DOHH2 (cell line): ENCODE data around the gene IL20.

Experiments
- H3F3A ChIP-seq: fragments of 200-600 bp; sonication (generic), shearing (Covaris generic); 2 replicates; pipeline ENCODE4 v1.6.0; 2016; ENCODE audit warnings: antibody characterized with exemption, mild to moderate bottlenecking; ENCODE audit not compliant: control insufficient read depth, insufficient read depth
- H3K27ac ChIP-seq: fragments of 200-600 bp; sonication (generic); 2 replicates; pipeline ENCODE4 v1.5.1; 2014; ENCODE audit warnings: low read depth, mild to moderate bottlenecking, low read length, moderate library complexity
- H3K27me3 ChIP-seq: fragments of 200-600 bp; sonication (generic); 2 replicates; pipeline ENCODE4 v1.6.1; 2014; ENCODE audit warnings: mild to moderate bottlenecking, low read length, mixed read lengths; ENCODE audit not compliant: control insufficient read depth
- H3K36me3 ChIP-seq: fragments of 200-600 bp; sonication (generic); 2 replicates; pipeline ENCODE4 v1.6.1; 2014; ENCODE audit warnings: mild to moderate bottlenecking, low read length, moderate library complexity, mixed read lengths; ENCODE audit not compliant: control insufficient read depth
- H3K4me1 ChIP-seq: fragments of 200-600 bp; sonication (generic); 2 replicates; pipeline ENCODE4 v1.6.1; 2014; ENCODE audit warnings: mild to moderate bottlenecking, low read length, mixed read lengths; ENCODE audit not compliant: control insufficient read depth
- H3K4me2 ChIP-seq: fragments of 200-600 bp; sonication (generic); 2 replicates; pipeline ENCODE4 v1.6.0; 2014; ENCODE audit warnings: mild to moderate bottlenecking, low read length, moderate library complexity
- H3K4me3 ChIP-seq: fragments of 200-600 bp; sonication (generic); 2 replicates; pipeline ENCODE4 v1.5.1; 2014; ENCODE audit warnings: mild to moderate bottlenecking, low read length, mixed read lengths
- H3K79me2 ChIP-seq: fragments of 200-600 bp; sonication (generic); 2 replicates; pipeline ENCODE4 v1.6.1; 2014; ENCODE audit warnings: mild to moderate bottlenecking, low read length, mixed read lengths; ENCODE audit not compliant: control insufficient read depth
- H3K9me2 ChIP-seq: fragments of 200-600 bp; sonication (generic); replicated peaks from 2 replicates; pipeline ENCODE4 v1.6.1; 2014; ENCODE audit warnings: mild to moderate bottlenecking, low read length, mixed read lengths; ENCODE audit not compliant: control insufficient read depth
- H3K9me3 ChIP-seq: fragments of 200-600 bp; sonication (generic); 2 replicates; pipeline ENCODE4 v1.6.1; 2014; ENCODE audit warnings: antibody characterized with exemption, low read length, mixed read lengths; ENCODE audit not compliant: control insufficient read depth, insufficient read depth
- H4K20me1 ChIP-seq: fragments of 200-600 bp; sonication (generic); 2 replicates; pipeline ENCODE4 v1.6.0; 2014; ENCODE audit warnings: low read depth, mild to moderate bottlenecking, antibody characterized with exemption, low read length, moderate library complexity; ENCODE audit not compliant: control insufficient read depth, insufficient read depth
- EZH2phosphoT487 ChIP-seq: fragments of 200-600 bp; sonication (generic); IDR thresholded peaks from 2 replicates; pipeline ENCODE4 v1.6.1; 2017; ENCODE audit warnings: borderline replicate concordance, mild to moderate bottlenecking, antibody characterized with exemption, low read length, moderate library complexity, mixed read lengths
- TF ChIP-seq, protein P1 (sequence below): fragments of 200-600 bp; sonication (generic); IDR thresholded peaks from one replicate; pipeline ENCODE4 v1.5.1; 2014; ENCODE audit warnings: antibody characterized with exemption, mild to moderate bottlenecking, low read depth, low read length; ENCODE audit not compliant: poor library complexity, severe bottlenecking

IL20 gene

DNA sequence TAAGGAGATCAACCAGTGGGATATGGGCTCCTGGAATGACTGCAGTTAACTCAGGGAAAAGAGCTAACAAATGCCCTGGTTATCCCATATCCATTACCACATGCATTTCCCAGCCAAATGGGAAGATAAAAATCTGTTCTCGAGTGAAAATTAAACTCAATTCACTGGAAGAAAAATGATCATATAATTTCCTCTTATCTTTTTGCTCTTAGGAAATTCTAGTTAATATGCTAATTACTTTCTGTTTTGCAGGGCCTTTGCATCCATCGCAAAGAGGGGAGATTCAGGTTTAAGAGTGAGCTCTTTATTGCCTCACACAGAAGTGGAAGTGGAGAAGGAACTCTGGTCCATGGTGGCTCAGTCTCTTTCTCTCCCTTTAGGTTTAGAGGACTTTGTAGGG, 28.0 kb downstream of the IL20 start:
- H3K4me1 ChIP-seq = peaks cover 10% of the 10 kb centered on the region
- H3K27ac ChIP-seq = no peak overlapping the region

DNA sequence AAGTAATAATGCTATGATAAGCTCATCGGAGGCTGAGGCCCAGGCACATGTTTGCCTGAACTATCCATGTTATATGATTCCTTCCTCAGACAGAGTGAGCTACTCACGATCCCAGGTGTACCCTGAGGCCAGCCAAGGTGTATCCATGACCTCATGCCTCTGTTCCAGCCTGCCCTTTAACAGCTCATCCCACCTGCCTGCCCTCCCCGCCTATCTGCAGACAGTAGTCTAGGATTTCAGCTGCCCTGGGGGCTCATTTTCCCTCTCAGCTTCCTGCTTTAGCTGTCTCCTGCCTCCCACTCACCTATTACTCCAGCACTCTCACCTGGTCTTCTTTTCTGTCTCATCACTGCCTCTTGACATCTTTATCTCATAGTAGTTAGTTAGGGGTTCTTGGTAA, 29.9 kb downstream of the IL20 start:
- no peaks in the 10 kb centered on the region for H3F3A ChIP-seq
- H3K79me2 ChIP-seq = no peaks in the 10 kb centered on the region
- H3K4me1 ChIP-seq = peaks cover 9% of the 10 kb centered on the region
- H3K9me3 ChIP-seq = no peaks in the 10 kb centered on the region
- H4K20me1 ChIP-seq = no peaks in the 10 kb centered on the region
- H3K27ac ChIP-seq = no peak overlapping the region
- peaks cover 29% of the 10 kb centered on the region for H3K27me3 ChIP-seq
- no peak overlapping the region for H3K4me3 ChIP-seq
- no peaks in the 10 kb centered on the region for H3K9me2 ChIP-seq
- no peaks in the 10 kb centered on the region for H3K36me3 ChIP-seq
- no peak for TF ChIP-seq EZH2phosphoT487
- TF ChIP-seq, protein P1, sequence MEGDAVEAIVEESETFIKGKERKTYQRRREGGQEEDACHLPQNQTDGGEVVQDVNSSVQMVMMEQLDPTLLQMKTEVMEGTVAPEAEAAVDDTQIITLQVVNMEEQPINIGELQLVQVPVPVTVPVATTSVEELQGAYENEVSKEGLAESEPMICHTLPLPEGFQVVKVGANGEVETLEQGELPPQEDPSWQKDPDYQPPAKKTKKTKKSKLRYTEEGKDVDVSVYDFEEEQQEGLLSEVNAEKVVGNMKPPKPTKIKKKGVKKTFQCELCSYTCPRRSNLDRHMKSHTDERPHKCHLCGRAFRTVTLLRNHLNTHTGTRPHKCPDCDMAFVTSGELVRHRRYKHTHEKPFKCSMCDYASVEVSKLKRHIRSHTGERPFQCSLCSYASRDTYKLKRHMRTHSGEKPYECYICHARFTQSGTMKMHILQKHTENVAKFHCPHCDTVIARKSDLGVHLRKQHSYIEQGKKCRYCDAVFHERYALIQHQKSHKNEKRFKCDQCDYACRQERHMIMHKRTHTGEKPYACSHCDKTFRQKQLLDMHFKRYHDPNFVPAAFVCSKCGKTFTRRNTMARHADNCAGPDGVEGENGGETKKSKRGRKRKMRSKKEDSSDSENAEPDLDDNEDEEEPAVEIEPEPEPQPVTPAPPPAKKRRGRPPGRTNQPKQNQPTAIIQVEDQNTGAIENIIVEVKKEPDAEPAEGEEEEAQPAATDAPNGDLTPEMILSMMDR = no peak
- H3K4me2 ChIP-seq = no peak overlapping the region

More for the DNA sequence above, 28.0 kb downstream of the IL20 start:
- no peaks in the 10 kb centered on the region for H4K20me1 ChIP-seq
- H3K9me3 ChIP-seq = no peaks in the 10 kb centered on the region
- H3K36me3 ChIP-seq = no peaks in the 10 kb centered on the region
- H3K27me3 ChIP-seq = peaks cover 37% of the 10 kb centered on the region
- H3K9me2 ChIP-seq = no peaks in the 10 kb centered on the region
- H3K4me3 ChIP-seq = no peak overlapping the region
- no peak overlapping the region for H3K4me2 ChIP-seq
- no peaks in the 10 kb centered on the region for H3F3A ChIP-seq
- TF ChIP-seq, protein P1 = no peak
- no peak for TF ChIP-seq EZH2phosphoT487
- H3K79me2 ChIP-seq = no peaks in the 10 kb centered on the region

DNA sequence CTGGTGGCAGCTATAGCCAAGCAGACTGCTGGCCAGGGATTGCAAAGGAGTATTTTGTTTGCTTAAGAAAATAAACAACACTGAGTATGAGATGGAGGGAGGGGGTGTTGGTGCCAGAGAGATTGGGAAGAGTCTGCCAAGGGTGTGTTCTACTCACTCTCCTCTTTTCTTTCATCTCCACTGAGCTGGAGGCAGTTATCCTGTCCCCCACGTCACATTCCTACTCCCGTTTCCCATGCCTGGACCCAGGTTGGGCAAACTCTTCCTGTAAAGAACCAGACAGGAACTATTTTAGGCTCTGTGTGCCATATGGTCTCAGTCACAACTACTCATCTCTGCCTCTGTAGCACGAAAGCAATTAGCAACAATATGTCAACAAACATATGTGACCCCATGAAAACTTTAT, 30.4 kb downstream of the IL20 start:
- no peaks in the 10 kb centered on the region for H4K20me1 ChIP-seq
- H3K4me1 ChIP-seq = peaks cover 4% of the 10 kb centered on the region
- peaks cover 32% of the 10 kb centered on the region for H3K27me3 ChIP-seq
- no peaks in the 10 kb centered on the region for H3K79me2 ChIP-seq
- H3K27ac ChIP-seq = no peak overlapping the region
- no peaks in the 10 kb centered on the region for H3F3A ChIP-seq
- H3K9me2 ChIP-seq = no peaks in the 10 kb centered on the region
- no peaks in the 10 kb centered on the region for H3K9me3 ChIP-seq
- H3K4me3 ChIP-seq = no peak overlapping the region
- no peak overlapping the region for H3K4me2 ChIP-seq
- TF ChIP-seq EZH2phosphoT487 = no peak
- TF ChIP-seq, protein P1 = no peak
- H3K36me3 ChIP-seq = no peaks in the 10 kb centered on the region
